GM19468 (cell line): ENCODE measurements around the gene ADA.
"Not testable (repeated sequence)": the region's sequence is repeated elsewhere in the genome, so short reads cannot be mapped to it uniquely, and the experiment has no call there.

Experiments used
- ATAC-seq: cut with Tn5 transposase; IDR thresholded peaks from one replicate; pipeline ENCODE4 v1.9.1; 2021; ENCODE audit warnings: mild to moderate bottlenecking, moderate library complexity, moderate number of reproducible peaks; ENCODE audit not compliant: unreplicated experiment; ENCODE audit errors: extremely low read depth

Gene ADA

DNA sequence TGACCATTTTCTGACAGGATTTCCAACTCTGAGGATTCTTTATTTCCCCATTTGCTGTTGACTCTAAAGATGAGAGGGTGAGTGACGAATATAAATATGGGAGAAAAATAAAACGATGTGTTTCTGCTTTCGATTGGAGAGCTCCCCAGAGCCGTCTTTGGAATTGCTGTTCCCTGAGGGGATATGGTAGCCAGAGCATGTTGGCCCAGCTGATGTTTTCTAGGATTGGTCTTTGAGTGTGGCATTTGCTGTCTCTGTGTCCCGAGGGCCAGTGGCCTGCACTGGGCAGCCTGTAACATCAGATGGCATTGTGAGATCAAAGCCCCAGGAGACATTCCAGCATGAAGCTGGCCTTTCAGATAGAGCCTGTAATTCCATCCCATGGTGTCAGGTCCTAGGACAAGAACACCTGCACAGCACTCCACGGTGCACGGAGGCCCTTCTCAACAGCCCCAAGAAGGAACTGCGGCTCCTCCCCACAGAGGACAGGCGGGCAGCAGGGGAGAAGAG, 42.4 kb downstream of the ADA start:
- no peak for ATAC-seq

GRCh38 chr20:44606725-44607441, 44.6 kb downstream of the ADA start:
- no peak for ATAC-seq

- ATAC-seq = no peak
Observed at GRCh38 chr20:44603327-44603726, 48.2 kb downstream of the ADA start.

- no peak for ATAC-seq
Observed at GRCh38 chr20:44601801-44602204, 49.7 kb downstream of the ADA start.

DNA sequence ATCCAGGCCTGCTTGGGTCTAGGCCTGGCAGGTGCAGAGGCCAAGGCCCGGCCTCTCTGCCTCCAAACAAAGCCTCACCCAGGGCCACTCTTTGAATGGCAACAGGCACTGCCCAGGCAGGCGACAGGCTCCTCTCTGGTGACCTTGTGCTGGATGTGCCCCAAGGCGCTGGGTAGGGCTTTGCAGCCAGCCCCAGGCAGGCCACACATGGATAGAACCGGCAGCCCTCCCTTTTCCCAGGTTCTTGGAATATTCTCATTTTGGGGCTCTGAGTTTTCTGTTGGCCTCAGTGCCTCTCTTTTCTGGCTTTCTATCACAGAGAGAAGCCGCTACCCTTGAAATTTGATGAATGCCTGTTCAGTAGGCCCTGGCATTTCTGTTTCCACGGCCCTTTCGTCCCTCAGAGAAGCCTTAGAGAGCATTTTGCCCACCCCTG, 50.2 kb downstream of the ADA start:
- no peak for ATAC-seq

GRCh38 chr20:44600758-44601201, 50.7 kb downstream of the ADA start:
- no peak for ATAC-seq

GRCh38 chr20:44600301-44600700, 51.2 kb downstream of the ADA start:
- no peak for ATAC-seq

DNA sequence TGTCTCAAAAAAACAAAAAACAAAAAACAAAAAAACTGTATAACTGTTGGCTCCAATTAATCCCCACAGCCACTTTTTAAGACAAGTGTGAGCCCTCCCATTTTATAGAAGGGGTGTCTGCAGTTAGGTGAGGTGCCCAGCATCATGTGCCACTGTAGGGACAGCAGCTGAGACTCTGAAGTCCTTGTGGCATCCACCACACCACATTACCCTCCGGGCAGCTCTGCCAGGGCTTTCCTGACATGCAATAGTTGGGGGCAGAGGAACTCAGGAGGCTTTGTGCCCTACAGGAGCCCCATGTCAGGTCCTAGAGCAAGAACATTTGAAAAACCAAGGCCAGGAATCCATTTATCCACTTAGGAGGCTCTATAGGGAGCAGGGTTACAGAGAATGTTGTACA, 51.8 kb downstream of the ADA start:
- ATAC-seq = no peak

DNA sequence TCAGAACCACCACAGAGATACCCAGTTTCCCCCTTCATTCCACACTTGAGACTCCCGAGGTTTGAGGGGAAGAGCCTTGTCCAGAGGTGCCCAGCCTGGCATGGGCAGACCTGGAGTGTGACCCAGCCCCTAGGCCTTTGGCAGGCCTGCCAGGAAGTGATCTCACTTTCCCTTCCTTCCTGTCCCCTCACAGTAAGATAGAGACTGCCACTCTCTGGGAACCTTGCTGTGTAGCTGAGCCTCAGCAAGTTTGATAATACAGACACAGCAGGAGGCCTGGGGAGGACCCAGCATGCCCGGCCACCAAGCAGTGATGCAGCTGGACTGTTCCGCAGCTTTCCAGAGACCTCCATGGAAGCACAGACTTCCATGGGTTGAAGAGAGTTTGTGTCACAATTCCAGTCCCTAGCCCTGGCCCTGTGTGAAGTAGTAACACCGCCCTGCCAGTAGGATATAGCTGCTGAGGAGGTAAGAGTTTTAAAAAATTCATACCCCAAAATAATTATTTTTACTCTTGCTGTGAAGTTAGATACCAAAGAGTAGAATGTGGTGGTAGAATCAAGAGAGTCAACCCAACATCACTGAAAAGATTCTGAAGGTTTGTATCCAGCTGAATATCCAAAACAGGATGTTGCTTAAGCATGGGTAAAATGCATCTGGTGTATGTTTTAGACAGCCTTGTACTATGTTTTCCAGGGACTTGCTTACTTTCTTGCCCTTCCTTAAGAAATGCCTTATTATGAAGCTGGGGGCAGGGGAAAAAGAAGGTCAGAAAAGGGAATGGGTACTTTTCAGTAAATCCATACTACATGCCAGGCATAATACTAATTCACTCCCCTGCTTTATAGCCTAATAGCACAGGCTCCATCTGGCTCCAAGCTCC, 52.8 kb downstream of the ADA start:
- no peak for ATAC-seq

DNA sequence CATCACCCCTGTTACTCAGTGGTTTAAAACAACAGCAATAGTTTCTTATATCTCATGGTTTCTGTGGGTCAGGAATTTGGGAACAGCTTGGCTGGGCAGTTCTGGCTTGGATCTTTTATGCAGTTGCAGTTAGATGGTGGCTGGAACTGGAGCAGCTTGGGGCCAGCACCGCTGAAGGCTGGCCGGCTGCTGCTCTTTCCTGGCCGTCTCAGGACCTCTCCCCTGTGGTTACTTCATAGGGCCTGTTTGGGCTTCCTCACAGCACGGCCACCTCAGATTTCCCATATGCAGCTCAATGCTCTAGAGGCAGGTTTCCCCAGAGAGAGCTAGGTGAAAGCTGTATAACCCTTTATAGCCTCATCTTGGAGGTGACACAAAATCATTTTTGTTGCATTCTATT, 53.6 kb downstream of the ADA start:
- ATAC-seq = no peak

- ATAC-seq = no peak
Observed at GRCh38 chr20:44597516-44597915, 54.0 kb downstream of the ADA start.

DNA sequence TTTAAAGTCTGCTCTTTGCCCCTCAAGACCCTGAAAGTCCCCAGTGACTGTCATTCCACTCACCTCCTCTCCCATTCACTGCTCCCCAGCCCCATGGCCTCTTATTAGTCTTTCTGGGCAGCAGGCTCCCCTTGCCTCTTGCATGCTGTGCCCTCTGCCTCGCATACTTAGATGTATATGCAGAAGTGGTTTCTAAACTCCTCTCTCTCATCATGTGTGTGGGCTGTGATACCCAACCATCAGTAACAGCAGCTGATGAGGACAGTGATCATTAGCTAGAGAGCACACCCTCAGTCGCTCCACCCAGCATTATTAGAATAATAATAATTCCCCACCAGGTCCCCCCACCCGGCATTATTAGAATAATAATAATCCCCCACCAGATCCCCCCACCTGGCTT, 54.6 kb downstream of the ADA start:
- no peak for ATAC-seq

- ATAC-seq = no peak
Observed at GRCh38 chr20:44596010-44596409, 55.5 kb downstream of the ADA start.

DNA sequence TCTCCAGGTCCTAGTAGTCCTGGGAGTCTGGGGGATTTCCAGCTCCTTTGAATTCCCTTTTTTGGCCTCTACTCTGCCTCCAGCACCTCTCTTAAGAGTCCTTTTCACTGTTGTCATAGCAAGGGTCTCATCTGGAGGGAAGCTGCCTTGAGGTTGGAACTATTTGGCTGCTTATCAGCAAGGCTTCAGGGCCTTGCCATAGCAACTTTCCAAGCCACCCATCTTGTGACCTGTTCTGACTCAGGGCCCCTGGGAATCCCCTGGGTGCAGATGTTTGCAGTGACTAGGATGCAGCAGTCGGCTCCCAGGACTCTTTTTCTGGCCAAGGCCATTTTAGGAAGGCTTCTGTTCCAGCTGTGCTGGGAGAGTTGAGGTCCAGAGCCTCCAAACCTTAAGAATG, 56.8 kb downstream of the ADA start:
- ATAC-seq = no peak

DNA sequence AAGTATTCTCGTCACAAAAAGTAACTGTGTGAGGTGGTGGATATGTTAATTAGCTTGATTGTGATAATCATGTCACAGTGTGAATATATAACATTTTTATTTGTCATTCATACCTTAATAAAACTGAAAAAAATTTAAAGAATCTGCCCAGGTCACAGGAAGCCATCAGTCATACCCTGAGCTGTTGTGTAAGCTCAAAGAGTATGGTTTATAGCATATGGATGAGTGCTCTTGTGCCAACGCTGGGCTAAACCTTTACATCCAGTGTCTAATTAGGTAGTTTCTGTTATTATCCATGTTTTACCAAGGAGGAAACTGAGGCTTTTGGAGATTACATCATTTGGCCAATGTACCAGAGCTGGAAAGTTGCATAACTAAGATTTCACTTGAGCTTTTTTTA, 57.7 kb downstream of the ADA start:
- ATAC-seq = no peak

DNA sequence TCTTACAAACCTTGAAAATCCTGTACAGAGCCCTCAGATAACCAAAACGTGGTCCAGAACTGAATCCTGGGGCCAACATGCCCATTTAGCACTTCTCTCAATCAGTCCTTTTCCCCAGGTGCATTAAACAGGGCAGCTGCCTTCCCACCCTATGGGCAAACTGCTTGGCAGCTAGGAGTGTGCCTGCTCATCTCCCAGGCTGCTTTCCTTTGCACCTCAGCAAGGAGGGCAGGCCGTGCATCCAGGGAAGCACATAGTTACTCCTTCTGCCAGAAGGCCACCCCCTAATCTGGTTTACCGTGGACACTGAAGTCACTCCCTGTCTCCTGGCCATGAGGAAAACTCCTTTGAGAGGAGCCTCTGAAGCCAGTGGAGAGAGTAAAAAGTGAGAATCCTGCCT, 59.1 kb downstream of the ADA start:
- ATAC-seq = no peak

- ATAC-seq = no peak
Observed at GRCh38 chr20:44590980-44591778, 60.3 kb downstream of the ADA start.

- ATAC-seq = no peak
Observed at GRCh38 chr20:44589537-44589936, 62.0 kb downstream of the ADA start.

DNA sequence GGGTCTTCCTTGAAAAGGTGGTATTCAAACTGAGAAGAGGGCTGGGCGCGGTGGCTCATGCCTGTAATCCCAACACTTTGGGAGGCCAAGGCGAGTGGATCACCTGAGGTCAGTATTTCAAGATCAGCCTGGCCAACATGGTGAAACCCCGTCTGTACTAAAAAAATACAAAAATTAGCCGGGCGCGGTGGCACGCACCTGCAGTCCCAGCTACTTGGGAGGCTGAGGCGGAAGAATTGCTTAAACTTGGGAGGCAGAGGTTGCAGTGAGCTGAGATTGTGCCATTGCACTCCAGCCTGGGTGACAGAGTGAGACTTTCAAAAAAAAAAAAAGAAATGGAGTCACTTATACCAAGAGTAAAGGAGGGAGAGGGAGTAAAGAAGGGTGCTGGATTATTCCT, 63.2 kb downstream of the ADA start:
- ATAC-seq = not testable (repeated sequence)
